ENCODE measurements around the gene SLC16A8. TPM values are rescaled to one million over a fixed set of nuclear protein-coding genes. Genes with fewer than 3 reads are reported as not detected.
A peak's percentile ranks its signal among the peaks of the same experiment; 100 is the strongest.

SLC16A8 gene
- total RNA-seq, 4 donors from 2014 or later, result not detected

DNA sequence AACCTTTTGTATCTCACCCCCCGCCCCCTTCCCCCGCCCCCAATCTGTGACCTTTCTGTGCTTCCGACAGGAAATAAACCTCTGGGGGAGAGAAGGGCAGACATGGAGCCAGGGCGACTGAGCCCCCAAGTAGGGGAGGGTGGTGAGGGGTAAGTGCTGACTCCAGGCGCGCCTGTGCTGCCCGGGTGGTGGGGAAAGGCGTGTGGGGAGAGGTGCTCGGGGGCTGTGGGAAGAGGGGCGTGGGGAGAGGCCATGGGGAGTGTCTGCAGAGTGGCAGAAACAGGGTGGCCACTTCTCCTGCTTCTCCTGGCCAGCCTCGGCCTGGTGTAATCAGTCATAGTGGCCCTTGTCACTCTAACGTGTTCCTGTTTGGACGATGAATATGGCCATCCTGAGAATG is 8.0 kb downstream of the SLC16A8 start:
- H3K4me1 ChIP-seq, result peaks cover 4 to 6% (median 5%) of the 10 kb centered on the region in 3 donors
- no peak overlapping the region for H3K27ac ChIP-seq
- no peak for DNase-seq
- intact Hi-C loops (cut with DNase I), result no loop called here
- WGBS, 2 donors, result 90 to 96% methylated on average over 5 to 6 of the region's 13 CpGs
- no peaks in the 10 kb centered on the region for H3K9me3 ChIP-seq
- TF ChIP-seq, protein P1, sequence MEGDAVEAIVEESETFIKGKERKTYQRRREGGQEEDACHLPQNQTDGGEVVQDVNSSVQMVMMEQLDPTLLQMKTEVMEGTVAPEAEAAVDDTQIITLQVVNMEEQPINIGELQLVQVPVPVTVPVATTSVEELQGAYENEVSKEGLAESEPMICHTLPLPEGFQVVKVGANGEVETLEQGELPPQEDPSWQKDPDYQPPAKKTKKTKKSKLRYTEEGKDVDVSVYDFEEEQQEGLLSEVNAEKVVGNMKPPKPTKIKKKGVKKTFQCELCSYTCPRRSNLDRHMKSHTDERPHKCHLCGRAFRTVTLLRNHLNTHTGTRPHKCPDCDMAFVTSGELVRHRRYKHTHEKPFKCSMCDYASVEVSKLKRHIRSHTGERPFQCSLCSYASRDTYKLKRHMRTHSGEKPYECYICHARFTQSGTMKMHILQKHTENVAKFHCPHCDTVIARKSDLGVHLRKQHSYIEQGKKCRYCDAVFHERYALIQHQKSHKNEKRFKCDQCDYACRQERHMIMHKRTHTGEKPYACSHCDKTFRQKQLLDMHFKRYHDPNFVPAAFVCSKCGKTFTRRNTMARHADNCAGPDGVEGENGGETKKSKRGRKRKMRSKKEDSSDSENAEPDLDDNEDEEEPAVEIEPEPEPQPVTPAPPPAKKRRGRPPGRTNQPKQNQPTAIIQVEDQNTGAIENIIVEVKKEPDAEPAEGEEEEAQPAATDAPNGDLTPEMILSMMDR (IDR thresholded peaks at IDR 0.05), result no peak
- TF ChIP-seq POLR2A (IDR thresholded peaks at IDR 0.05), result no peak
- H3K4me3 ChIP-seq, result no peak overlapping the region
- peaks cover 0 to 12% (median 0%) of the 10 kb centered on the region in 4 donors for H3K27me3 ChIP-seq
- H3K36me3 ChIP-seq, result peaks cover 17 to 56% (median 17%) of the 10 kb centered on the region in 3 donors

DNA sequence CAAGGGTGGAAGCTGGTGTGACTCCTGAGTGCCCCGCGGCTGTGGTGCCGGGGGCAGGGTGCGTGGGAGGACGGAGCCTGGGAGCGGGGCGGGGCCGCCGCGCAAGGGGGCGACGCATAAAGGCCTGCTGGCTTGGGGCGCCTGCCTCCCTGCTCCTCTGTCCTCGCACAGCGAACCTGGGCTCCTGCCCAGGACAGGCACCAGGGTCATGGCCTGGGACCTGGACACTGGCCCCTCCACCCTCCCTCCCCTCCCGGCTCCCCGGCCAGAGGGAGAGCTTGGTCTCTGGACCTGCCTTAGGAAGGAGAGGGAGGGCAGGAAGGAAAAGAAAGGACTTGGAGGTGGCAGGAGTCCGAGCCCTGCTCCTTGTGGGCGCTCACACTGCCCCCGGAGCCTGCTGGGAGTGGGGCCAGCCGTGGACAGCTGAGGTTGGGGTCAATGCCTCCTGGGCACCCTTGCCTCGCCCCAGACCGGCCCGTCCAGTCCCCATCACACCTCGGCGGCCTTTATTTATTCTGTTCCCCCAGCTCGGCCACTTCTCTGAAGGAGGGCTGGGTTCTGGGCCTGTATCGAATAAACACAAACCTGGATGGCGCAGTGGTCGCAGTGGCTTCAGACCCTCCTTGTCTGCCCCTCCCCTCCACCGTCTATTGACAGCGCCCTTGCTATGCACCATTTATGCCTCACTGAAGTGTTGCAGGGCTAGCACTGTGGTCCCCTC is 8.7 kb downstream of the SLC16A8 start:
- Histone ChIP-seq H3K4me3 (no peak overlapping the region), H3K27ac (no peak overlapping the region), H3K9me3 (no peaks in the 10 kb centered on the region), H3K36me3 (peaks cover 17 to 63% (median 17%) of the 10 kb centered on the region in 3 donors), H3K27me3 (peaks cover 0 to 5% (median 0%) of the 10 kb centered on the region in 4 donors), H3K4me1 (peaks cover 0 to 2% (median 2%) of the 10 kb centered on the region in 3 donors)
- TF ChIP-seq, protein P1 (IDR thresholded peaks at IDR 0.05), result no peak
- TF ChIP-seq POLR2A (IDR thresholded peaks at IDR 0.05), result no peak
- intact Hi-C loops (cut with DNase I), result no loop called here
- no peak for DNase-seq
- WGBS, 2 donors, result 83 to 92% methylated on average over 17 to 18 of the region's 32 CpGs

DNA sequence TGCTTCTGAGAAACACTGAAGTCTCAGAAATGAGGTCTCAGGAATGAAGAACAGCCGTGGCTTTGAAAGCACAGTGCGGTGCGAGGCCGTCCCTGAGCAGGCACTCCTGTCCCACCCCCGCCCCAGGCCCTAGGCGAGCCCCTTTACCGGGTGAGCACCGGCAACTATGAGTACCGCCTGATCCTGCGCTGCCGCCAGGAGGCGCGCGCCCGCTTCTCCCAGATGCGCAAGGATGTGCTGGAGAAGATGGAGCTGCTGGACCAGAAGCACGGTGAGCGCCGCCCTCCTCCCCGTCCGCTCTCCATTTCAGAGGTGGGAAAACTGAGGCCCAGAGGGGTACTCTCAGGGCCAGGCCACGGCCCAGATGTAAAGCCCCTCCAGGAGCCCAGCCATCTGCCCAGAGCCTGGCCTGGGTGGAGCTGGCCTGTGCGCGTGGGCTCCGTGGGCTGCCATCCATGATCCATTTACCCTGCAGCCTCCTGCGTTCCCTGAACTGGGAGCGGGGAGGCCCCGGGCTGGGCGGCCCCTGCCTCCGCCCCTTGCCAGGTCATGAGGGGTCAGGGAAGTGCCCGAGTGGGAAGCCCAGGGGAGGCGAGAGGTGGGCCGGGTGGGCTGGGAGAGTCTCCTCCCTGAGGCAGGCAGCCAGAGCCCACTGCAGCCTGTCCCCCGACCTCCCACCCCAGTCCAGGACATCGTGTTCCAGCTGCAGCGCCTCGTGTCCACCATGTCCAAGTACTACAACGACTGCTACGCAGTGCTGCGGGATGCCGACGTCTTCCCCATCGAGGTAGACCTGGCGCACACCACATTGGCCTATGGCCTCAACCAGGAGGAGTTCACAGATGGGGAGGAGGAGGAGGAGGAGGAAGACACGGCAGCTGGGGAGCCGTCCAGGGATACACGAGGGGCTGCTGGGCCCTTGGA is 9.5 kb downstream of the SLC16A8 start:
- Histone ChIP-seq H3K9me3 (no peaks in the 10 kb centered on the region), H3K4me1 (peaks cover 0 to 10% (median 7%) of the 10 kb centered on the region in 3 donors), H3K27ac (no peak overlapping the region), H3K27me3 (no peaks in the 10 kb centered on the region), H3K4me3 (no peak overlapping the region), H3K36me3 (peaks cover 17 to 71% (median 18%) of the 10 kb centered on the region in 3 donors)
- intact Hi-C loops (cut with DNase I), result no loop called here
- 92 to 100% methylated on average over 6 to 16 of the region's 47 CpGs for WGBS, 2 donors
- DNase-seq, result no peak
- TF ChIP-seq POLR2A (IDR thresholded peaks at IDR 0.05), result no peak
- TF ChIP-seq, protein P1 (IDR thresholded peaks at IDR 0.05), result peak in 1 of 6 experiments; percentile 33

- no peak for DNase-seq
- TF ChIP-seq POLR2A (IDR thresholded peaks at IDR 0.05), result no peak
- TF ChIP-seq, protein P1 (IDR thresholded peaks at IDR 0.05), result no peak
- 83 to 97% methylated on average over 13 to 18 of the region's 28 CpGs for WGBS, 2 donors
Measured at GRCh38 chr22:38073150-38074130, 10.5 kb downstream of the SLC16A8 start.

More at GRCh38 chr22:38073150-38074130, 10.5 kb downstream of the SLC16A8 start:
- Histone ChIP-seq H3K27ac (no peak overlapping the region), H3K4me1 (peaks cover 0 to 20% (median 7%) of the 10 kb centered on the region in 3 donors), H3K36me3 (peaks cover 21 to 81% (median 27%) of the 10 kb centered on the region in 3 donors), H3K27me3 (no peaks in the 10 kb centered on the region), H3K9me3 (no peaks in the 10 kb centered on the region), H3K4me3 (no peak overlapping the region)
- intact Hi-C loops (cut with DNase I), result no loop called here
